GM12892 (cell line): ENCODE results near the gene SMIM35.
A peak's percentile ranks its signal among the peaks of the same experiment; 100 is the strongest.

ENCODE experiments used
- DNase-seq: peaks from one replicate; pipeline ENCODE4 v3.0.0; 2011; ENCODE audit not compliant: insufficient read length
- FAIRE-seq: peaks from 2 replicates; lab custom pipeline; 2011; peaks lifted over from hg19 to GRCh38; lab: Jason Lieb, UNC
- POLR2A ChIP-seq: IDR thresholded peaks from 2 replicates; pipeline ENCODE4 v1.6.1; 2011; ENCODE audit warnings: low read depth, low read length, control low read depth
- POLR2AphosphoS5 ChIP-seq: IDR thresholded peaks from 2 replicates; pipeline ENCODE4 v1.6.1; 2011; ENCODE audit warnings: low read depth, low read length, control low read depth
- TAF1 ChIP-seq: IDR thresholded peaks from 2 replicates; pipeline ENCODE4 v1.6.1; 2011; ENCODE audit warnings: low read depth, mild to moderate bottlenecking, control low read depth, low read length, borderline replicate concordance

The SMIM35 gene

DNA sequence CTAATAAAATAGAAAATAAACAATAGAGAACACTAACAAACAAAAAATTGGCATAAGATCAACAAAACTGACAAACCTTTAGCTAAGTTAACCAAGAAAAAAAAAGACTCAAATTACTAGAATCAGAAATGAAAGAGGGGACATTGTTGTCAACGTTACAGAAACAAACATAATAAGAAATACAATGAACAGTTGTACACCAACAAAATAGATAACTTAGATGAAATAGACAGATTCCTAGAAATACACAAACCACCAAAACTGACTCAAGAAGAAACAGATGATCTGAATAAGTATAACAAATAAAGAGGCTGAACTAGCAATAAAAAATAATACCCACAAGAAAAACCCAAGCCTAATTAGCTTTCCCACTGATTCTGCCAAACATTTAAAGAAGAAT is 44.6 kb downstream of the SMIM35 start:
- no peak for DNase-seq
- no peak for FAIRE-seq
- TF ChIP-seq POLR2A, result no peak
- no peak for TF ChIP-seq TAF1
- TF ChIP-seq POLR2AphosphoS5, result no peak

GRCh38 chr11:118033443-118033842 is 53.3 kb downstream of the SMIM35 start:
- FAIRE-seq (peak; percentile 63), DNase-seq (no peak)
- TF ChIP-seq POLR2A (no peak), TAF1 (no peak), POLR2AphosphoS5 (no peak)

DNA sequence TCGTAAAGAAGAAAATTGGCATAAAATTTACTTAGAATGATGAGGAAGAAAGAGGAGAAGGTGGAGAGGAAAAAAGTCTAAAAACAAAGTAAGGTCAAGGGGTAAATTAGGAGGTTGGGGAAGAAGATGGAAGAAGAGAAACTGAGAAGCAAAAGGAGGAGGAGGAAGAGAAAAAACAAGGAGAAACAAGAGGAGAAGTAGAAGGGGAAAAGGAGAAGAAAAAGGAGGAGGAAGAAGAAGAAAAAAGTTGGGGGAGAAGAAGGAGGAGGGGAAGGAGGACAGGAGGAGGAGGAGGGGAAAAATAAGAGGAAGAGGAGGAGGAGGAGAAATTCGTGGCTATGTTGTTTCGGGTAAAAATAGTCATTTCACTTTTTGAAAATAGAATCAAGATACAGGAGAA is 58.1 kb downstream of the SMIM35 start:
- no peak for DNase-seq
- TF ChIP-seq POLR2A, result no peak
- TF ChIP-seq POLR2AphosphoS5, result no peak
- TF ChIP-seq TAF1, result no peak
- no peak for FAIRE-seq

DNA sequence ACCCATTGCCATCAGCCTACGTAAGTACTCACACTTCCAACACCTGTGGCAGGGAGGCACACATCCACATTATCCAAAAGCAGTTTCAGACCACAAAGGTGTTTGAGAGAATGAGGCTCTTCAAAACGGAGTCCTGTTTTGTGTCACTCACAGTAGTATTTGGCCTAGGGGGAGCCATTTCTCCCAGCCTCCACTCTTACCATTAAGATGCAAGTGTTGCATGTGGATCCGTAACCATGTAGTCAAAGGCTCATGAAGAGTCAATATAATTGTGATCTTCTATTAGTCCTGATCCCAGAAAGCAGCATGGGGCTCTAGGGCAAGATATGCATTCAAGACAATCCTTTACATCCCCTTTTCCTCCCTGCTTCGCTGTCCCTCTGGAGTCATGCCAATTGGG is 59.1 kb downstream of the SMIM35 start:
- FAIRE-seq (no peak), DNase-seq (no peak)
- TF ChIP-seq POLR2AphosphoS5 (no peak), POLR2A (no peak), TAF1 (no peak)

DNA sequence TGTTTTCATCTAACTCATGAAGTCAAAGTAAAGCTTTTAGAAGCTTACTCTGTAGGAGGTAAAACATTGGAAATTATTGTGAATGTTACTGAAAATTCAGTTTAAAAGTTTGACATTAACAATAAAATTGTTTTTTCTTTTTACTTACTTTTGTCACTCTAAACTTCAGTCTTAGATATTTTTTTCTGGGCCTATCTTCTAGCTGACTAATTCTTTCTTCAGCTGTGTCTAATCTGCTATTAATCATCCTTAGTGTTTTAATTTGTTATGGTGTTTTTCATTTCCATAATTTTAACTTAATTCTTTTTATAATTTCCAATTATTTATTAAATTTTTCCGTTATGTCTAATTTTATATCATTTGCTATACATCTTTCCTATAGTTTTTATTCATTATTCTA is 65.6 kb downstream of the SMIM35 start:
- DNase-seq (no peak), FAIRE-seq (no peak)
- no peak for TF ChIP-seq TAF1
- TF ChIP-seq POLR2AphosphoS5, result no peak
- TF ChIP-seq POLR2A, result no peak

DNA sequence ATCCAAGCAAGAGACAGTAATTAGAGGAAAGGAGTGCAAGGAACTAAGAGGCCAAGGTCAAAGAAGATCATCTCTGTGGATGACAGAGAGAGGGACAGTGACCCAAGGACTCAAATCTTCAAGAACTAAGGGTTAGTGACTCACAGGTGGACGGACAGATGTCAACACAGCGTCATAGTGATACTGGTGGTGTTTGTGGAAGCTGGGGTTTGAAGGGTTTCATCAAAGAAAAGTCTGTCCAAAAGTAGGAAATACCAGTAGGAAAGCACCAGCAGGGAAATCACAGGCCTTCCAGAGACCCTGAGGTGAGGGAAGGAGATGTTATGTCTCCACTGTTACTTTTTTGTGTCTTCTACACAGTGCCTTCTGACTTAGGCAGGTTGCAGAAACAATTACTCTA is 68.4 kb downstream of the SMIM35 start:
- no peak for FAIRE-seq
- TF ChIP-seq POLR2AphosphoS5, result no peak
- no peak for TF ChIP-seq POLR2A

DNA sequence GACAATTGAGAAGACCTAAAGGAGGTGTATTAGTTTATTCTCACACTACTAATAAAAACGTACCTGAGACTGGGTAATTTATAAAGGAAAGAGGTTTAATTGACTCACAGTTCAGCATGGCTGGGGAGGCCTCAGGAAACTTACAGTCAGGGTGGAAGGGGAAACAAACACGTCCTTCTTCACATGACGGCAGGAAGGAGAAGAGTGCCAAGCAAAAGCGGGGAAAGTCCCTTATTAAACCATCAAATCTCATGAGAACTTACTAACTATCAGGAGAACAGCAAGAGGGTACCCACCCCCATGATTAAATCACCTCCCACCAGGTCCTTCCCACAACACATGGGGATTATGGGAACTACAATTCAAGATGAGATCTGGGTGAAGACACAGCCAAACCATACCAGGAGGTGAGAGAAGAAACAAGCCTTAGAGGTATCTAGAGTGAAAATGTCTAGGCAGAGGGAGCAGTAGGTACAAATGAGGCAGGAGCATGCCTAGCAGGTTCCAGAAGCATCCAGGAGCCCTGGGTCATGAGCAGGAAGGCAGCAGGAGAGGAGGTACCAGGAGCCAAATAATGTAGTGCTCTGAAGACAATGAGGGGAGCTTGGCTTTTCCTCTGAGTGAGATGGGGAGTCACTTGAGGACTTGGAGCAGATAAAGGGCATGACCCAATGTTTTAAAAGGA is 69.0 kb downstream of the SMIM35 start:
- FAIRE-seq (no peak), DNase-seq (no peak)
- no peak for TF ChIP-seq POLR2A
- TF ChIP-seq TAF1, result no peak
- no peak for TF ChIP-seq POLR2AphosphoS5

More for the DNA sequence above, 68.4 kb downstream of the SMIM35 start:
- no peak for DNase-seq

DNA sequence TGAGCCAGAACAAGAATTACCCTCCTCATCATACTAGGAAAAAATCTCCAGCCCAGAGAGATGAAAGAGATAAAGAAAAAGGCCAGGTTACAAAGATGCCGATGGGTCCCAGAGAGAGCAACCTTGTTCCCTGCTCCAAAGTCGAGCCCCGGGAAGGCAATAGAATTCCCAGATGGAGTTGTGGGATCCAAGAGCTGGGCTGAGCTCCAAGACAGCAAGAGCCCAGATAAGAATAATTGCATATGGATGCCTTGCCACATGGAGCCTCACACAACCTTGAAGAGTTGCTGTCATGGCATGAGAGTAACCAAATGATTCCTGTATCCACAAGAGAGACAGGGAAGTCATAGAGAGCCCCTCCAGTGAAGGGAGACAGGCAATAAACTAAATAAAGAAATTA is 69.7 kb downstream of the SMIM35 start:
- no peak for DNase-seq
- no peak for TF ChIP-seq POLR2A
- no peak for TF ChIP-seq TAF1
- no peak for TF ChIP-seq POLR2AphosphoS5
- no peak for FAIRE-seq

DNA sequence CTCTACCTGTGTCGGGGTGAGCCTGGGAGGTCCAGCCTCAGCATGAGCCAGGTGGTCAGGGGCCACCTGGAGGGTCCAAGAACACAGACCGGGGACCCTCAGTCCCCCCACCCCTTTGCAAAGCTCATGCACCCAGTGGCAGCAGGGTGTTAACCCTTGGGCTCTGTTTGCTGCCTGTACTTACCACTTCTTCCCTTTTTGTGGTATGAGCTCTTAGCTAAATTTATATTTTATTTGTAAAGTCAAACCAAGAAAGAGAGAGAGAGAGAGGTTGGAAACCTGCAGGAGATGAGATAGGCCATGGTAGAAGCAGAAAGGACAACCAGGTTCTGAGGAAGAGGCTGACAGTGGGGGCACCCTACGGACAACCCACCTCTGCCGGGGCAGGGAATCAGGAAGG is 70.7 kb downstream of the SMIM35 start:
- FAIRE-seq (no peak), DNase-seq (no peak)
- TF ChIP-seq POLR2A, result no peak

- no peak for FAIRE-seq
- no peak for TF ChIP-seq TAF1
- TF ChIP-seq POLR2AphosphoS5, result no peak
- no peak for TF ChIP-seq POLR2A
- DNase-seq, result no peak
Observed at GRCh38 chr11:118015385-118015841, 71.3 kb downstream of the SMIM35 start.

GRCh38 chr11:118014022-118014421 is 72.7 kb downstream of the SMIM35 start:
- FAIRE-seq (no peak), DNase-seq (no peak)
- TF ChIP-seq POLR2AphosphoS5 (no peak), TAF1 (no peak), POLR2A (no peak)

GRCh38 chr11:118012083-118012669 is 74.6 kb downstream of the SMIM35 start:
- FAIRE-seq (peak; percentile 95), DNase-seq (no peak)
- TF ChIP-seq POLR2AphosphoS5 (no peak), POLR2A (no peak), TAF1 (no peak)
